DND-41 (cell line): ENCODE results near the gene MAMDC2.

Experiments used
- CTCF ChIP-seq: IDR thresholded peaks from 2 replicates; pipeline ENCODE4 v1.5.1; 2012; ENCODE audit warnings: borderline replicate concordance, low read length, moderate library complexity, mild to moderate bottlenecking; ENCODE audit not compliant: poor library complexity, severe bottlenecking; ENCODE audit errors: extremely low read depth
- EZH2 ChIP-seq: IDR thresholded peaks from 3 replicates; pipeline ENCODE4 v1.6.1; 2012; ENCODE audit warnings: borderline replicate concordance, low read depth, mild to moderate bottlenecking, moderate library complexity, low read length, inconsistent platforms; ENCODE audit not compliant: severe bottlenecking

GRCh38 chr9:70152350-70152749 is 108.7 kb downstream of the MAMDC2 start:
- TF ChIP-seq CTCF = no peak
- TF ChIP-seq EZH2 = no peak
